Measurements from ENCODE around the gene SCAPER. TPM values are rescaled to one million over a fixed set of nuclear protein-coding genes. Genes with fewer than 3 reads are reported as not detected.
"Not testable (repeated sequence)": the region's sequence is repeated elsewhere in the genome, so short reads cannot be mapped to it uniquely, and the experiment has no call there.

Gene SCAPER
- total RNA-seq, 1 experiment from 2014 or later: 6.2 TPM

DNA sequence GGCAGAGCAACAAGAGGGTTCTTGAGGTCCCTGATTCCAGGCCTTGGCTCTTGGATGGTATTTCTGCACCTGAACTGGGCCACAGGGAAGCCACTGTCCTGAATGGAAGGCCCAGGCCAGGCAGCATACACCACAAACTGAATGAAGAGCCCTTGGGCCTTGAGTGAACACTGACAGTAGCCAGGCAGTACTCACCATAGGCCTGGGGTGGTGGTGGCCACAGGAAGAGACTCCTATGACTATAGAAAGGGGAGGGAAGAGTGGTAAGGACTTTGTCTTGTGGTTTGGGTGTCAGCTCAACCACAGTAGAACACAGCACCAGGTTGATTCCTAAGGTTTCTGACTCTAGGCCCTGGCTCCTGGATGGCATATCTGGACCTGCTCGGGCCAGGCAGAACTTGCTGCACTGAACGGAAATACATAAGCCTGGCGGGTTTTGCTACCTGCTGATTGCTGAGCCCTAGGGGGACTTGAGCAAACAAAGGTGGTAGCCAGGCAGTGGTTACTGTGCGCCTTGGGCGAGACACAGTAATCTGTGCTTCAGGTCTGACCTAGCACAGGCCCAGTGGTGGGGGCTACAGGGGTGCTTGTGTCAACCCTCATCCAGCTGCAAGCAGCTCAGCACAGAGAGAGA lies 327.1 kb downstream of the SCAPER start:
- DNase-seq (ENCODE audit: low read depth): peak; percentile 1

DNA sequence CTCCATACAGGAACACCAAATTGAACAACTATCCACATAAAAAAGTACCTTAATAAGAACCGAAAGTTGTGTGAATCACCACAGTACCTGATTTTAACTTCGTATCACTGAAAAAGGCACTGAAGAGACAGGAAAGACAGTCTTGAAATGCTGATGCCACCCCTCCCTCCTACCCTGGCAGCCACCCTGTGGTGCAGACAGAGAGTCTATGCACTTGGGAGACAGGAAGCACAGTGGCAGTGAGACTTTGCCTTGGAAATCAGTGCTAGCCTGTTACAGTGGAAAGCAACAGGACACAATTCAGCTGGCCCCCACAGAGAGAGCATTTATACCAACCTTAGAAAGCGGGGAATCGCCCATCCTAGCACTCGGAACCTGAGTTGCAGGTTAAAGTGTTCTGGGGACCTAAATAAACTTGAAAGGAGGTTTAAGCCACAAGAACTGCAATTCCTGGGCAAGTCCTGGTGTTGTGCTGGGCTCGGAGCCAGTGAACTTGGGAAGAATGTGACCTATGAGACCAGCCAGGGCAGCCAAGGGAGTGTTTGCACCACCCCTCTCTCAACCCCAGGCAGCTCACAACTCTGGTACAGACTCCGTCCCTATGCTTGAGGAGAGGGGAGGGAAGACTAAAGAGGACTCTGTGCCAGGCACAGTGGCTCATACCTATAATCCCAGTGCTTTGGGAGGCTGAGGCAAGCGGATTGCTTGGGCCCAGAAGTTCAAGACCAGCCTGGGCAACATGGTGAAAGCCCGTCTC lies 328.4 kb downstream of the SCAPER start:
- DNase-seq (ENCODE audit: low read depth): peak; percentile 18

DNA sequence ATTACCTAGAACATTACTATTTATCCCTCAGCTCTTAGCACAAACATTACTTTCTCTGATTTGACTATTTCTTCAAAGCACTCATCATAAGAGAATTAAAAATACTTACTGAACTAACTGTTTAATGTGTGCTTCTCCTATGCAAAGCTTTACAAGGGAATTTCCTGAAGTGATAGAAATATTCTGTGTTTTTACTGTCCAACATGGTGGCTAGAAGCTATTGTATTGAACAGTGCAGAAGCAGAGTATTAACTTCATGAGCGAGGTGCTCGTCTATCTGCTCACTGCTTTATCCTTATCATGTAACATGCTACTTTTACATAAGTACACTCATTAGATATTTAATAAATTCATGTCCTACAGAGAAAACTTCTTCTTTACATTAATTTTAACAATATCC lies 329.5 kb downstream of the SCAPER start:
- DNase-seq (ENCODE audit: low read depth): no peak

DNA sequence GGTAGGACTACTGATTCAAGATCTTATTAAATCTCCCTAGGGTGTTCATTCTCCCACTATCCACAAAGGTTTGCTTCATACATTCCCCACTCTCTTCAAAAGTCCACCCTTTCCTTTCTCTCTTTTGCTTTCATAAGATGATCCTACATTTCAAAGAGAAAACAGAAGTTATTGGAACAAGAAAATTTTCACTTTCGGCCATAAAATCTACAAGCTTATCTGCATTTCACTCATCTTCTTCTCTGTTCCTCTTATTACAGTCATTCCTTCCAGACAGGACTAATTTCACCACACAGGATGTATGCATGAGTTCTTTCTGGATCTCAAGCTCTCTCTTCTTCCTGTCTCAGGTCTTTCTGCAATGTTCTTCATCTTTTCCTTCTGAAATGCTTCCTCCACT lies 329.9 kb downstream of the SCAPER start:
- DNase-seq (ENCODE audit: low read depth): peak; percentile 13

DNA sequence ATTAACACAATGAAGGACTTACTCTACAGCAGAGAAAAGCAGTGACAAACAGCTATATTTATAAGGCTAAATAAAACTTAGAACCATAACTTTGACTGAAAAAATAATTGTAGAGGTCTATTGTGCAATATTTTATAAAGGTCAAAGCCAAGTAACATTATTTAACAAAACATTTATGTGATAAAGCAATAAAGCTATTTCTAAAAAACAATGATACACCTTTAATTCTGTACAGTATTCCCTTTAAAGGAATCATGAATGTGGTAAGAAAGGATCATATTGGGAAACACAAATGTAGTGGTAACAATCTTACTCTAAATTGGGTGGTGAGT lies 332.2 kb downstream of the SCAPER start:
- DNase-seq (ENCODE audit: low read depth): no peak

DNA sequence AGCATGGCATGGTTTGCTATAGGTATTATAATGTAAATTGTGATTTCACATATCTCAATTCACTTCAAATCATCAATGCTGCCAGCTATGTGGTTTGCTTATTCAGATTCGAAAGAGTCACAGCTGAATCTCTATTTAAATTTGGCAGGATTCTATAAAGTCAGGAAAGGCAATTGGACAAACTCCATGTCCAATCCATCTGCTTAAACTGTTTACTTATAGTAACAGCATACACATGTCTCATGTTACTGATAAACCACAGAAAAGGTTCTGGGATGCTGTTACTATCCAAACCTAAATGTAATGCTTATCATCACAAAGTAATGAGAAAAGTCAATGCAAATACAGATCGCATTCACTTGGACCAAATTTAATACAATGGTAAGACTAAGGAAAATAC lies 338.9 kb downstream of the SCAPER start:
- DNase-seq (ENCODE audit: low read depth): no peak

DNA sequence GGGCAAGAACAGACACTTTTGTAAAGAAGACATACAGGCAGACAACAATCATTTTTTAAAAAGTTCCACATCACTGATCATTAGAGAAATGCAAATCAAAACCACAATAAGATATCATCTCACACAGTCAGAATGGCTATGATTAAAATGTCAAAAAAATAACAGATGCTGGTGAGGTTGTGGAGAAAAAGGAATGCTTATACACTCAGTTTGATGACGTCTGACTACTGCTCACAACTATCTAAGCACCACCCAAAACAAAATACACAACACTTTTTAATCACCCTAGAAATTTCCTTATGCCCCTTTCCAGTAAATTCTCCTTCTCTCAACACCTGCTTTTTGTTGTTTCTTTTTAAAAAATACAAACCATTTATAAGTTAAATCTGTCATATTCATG lies 339.8 kb downstream of the SCAPER start:
- DNase-seq (ENCODE audit: low read depth): no peak

DNA sequence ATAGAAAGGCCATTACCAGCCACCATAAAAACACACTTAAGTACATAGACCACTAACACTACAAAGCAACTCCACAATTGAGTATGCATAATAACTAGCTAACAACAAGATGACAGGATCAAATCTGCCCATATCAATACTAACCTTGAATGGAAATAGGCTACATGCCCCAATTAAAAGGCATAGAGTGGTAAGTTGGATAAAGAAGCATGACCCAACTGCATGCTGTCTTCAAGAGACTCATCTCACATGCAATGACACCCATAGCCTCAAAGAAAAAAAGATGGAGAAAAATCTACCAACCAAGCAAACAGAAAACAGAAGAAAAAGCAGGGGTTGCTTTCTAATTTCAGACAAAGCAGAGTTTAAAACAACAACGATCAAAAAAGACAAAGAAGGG lies 349.9 kb downstream of the SCAPER start:
- DNase-seq (ENCODE audit: low read depth): no peak

DNA sequence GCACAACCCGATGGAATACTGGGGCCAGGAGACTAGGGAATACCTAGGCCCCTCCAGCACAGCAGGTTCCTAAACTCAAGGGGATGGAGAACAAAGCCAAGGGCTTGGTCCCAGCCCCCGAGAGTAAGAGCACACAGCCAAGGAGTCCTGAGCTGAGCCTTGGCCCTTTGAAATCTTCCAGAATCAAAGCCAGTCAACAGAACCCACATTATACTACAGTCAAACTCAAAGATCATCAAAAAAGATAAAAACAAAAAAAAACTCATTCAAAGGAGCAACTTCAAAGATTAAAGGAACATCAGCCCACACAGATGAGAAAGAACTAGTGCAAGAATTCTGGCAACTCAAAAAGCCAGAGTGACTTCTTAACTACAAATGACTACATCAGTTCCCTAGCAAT lies 351.6 kb downstream of the SCAPER start:
- DNase-seq (ENCODE audit: low read depth): no peak

DNA sequence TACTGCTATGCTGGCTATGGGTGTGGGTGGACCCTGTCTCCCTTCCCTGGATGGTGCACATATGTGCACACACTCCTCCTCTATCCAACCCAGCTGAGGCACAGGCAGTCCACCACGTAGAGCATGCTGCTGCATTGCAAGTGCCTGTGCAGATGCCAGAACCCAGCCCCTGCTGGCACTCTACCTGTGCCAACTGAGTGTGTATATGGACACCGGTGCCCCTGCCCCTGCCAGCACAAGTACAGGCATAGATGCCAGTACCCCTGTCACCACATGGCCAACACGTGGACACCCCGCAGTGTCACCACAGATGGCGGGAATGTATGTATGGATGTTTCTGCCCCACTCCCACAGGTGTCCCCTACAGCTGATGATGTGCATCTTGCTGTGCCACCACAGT lies 352.0 kb downstream of the SCAPER start:
- no peak for DNase-seq (ENCODE audit: low read depth)

DNA sequence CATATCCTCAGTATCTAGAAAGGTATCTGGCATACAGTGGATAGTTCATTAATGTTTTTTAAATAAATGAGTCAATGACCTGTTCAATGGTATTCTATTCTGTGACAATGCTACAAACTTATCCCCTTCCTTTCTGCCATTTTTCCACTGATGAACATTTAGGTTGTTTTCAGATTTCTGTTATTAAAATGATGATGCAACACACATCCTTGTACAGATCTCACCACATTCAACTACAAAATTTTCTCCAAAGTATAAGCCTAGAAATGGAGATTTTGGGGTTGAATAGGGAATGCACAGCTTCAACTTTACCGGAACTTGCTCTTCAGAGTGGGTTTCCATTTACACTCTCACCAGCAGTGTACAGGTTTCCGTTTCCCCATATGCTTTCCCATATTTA lies 358.3 kb downstream of the SCAPER start:
- DNase-seq (ENCODE audit: low read depth): no peak

DNA sequence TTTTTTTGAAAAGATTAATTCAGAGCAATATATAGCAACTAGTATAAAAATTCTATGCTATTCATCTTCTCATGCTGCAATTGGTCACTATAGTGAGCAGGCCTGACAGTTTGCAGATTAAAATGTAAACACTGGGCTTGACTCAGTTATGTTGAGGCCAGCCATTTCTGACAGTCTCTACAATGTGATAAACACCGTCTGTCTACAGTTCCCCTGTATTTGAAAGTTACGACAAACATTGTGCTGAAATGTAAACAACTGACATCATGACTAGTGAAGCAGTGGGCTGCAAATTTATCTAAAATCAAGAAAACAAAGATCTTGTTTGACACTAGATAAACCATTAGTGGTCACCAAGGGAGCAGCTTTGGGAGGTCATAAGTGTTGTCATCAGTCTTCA lies 371.1 kb downstream of the SCAPER start:
- DNase-seq (ENCODE audit: low read depth): no peak

DNA sequence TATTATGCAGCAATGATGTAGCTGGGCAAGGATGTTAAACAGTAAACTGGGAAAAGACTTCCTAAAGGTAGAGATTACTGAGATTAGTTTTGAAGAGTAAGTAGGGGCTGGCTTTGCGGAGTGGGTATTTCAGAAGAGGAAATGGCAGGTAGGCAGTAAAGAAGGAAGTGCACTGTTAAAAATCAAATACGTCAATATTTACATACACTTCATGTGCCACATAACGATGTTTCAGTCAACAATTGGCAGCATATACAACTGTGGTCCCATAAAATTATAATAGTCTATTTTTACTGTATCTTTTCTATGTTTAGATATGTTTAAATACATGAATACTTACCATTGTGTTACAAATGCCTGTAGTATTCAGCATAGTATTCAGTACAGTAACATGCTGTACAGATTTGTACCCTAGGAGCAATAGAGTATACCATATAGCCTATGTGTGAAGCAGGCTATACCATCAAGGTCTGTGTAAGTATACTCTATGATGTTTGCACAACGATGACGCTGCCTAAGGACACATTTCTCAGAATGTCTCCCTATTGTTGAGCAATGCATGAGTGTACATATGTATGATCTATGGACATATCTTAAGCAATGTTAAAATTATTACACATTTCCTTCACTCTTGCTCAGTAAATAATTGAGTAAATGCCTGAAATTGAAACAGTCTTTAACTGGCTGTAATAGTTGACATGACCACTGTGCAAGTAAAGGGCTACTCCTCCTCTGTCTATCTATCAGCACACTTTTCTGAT lies 371.9 kb downstream of the SCAPER start:
- no peak for DNase-seq (ENCODE audit: low read depth)

DNA sequence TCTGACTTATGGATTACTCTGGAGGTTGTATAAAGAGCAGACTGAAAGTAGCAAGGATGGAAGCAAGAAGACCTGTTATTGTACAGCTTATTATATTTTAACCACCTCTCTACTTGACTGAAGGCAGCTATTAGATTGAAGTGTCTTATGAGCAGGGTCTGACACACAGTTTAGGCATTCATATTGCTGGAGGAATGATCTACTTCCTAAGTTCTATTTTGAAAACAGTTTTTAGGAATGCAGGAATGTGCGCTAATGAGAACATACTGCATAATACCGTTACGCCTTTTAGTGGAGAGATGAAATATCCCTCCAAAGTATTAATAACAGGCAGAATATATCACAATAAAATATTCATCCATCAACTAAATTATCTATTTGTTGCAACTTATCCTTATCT lies 375.2 kb downstream of the SCAPER start:
- no peak for DNase-seq (ENCODE audit: low read depth)

DNA sequence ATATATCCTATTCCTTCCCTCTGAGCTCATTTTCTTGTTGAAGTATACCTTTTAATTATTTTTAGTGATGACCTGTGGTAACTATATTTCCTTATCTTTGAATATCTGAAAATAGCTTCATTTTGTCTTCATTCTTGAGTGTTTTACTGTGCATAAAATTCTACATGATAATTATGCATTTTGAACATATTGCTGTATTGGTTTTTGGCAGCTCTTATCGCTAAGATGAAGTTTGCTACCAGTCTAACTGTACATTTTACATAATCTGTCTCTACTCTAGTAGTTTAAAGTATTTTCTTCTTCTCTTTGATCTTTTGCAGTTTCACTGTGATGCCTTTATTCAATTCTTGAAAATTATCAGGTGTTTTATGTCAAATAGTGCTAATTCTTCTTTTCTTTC lies 379.0 kb downstream of the SCAPER start:
- DNase-seq (ENCODE audit: low read depth): no peak

DNA sequence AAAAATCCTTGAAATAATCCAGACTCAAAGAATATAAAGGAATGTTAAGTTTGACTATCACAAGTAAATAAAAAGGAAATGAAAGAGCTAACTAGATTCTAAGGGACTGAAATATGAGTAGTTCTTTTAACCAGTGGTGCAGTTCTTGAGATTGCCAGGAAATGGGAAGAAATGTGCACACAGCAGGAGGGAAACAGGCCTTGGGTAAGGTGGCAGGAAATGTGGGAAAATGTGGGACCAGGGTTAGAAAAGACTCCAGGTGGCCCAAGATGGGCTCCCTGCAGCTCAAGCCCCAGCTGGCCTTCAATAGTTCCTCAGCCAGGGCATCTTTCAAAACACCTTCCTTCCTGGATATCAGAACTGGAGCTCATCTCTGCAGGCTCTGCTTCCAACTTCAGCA lies 387.2 kb downstream of the SCAPER start:
- peak; percentile 54 for DNase-seq (ENCODE audit: low read depth)

DNA sequence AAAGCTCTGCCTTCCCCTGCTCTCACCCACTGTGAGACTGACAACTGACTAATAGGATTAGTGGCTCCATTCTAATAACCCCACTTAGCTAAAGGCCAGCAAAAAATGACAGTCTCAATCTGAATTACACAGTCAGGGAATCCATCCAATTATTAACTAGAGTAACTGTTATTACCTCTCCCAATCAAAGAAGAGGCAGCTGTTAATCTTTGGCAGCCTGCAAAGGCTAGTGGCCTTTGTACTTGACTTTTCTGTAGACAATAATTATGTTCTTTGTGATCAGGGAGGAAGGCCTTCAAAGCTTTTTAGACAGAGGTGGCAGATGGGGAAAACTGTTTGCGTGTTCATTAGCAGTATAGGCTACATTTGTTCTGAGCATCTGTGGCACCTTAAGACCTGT lies 390.9 kb downstream of the SCAPER start:
- no peak for DNase-seq (ENCODE audit: low read depth)

DNA sequence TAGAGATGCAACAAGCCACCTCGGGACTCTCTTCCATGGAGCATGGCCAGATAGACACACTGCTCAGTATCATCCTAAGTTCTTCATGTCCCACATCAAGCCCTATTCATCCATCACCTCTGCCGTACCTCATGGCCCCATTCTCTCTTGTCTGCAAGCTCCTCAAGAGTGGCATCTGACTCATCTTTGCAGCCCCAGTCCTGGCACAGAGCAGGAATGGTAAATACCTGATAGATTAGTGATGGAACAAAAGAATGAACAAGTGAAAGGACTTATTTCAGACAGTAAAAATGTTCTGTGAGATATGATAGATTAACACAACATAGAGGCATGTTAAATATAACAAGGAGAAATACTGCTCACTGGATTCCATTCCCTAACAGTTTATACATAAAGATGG lies 392.2 kb downstream of the SCAPER start:
- peak; percentile 8 for DNase-seq (ENCODE audit: low read depth)

DNA sequence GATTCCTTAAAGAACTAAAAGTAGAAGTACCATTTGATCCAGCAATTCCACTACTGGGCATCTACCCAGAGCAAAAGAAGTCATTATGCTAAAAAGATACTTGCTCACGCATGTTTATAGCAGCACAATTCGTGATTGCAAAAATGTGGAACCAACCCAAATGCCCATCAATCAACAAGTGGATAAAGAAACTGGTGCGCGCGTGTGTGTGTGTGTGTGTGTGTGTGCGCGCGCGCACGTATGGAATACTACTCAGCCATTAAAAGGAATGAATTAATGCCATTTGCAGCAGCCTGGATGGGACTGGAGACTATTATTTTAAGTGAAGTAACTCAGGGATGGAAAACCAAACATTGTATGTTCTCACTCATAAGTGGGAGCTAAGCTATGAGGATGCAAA lies 394.5 kb downstream of the SCAPER start:
- not testable (repeated sequence) for DNase-seq (ENCODE audit: low read depth)

DNA sequence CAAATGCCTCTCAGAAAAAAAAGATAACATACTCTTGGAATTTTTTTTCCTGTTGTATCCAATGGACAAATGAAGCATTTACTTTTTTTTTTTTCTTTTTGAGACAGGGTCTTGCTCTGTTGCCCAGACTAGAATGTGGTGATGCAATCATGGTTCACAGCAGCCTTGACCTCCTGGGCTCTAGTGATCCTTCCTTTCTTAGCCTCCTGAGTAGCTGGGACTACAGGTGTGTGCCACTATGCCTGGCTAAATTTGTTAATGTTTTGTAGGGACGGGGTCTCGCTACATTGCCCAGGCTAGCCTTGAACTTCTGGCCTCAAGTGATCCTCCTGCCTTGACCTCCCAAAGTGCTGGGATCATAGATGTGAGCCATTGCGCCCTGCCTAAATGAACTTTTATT lies 401.3 kb downstream of the SCAPER start:
- no peak for DNase-seq (ENCODE audit: low read depth)

DNA sequence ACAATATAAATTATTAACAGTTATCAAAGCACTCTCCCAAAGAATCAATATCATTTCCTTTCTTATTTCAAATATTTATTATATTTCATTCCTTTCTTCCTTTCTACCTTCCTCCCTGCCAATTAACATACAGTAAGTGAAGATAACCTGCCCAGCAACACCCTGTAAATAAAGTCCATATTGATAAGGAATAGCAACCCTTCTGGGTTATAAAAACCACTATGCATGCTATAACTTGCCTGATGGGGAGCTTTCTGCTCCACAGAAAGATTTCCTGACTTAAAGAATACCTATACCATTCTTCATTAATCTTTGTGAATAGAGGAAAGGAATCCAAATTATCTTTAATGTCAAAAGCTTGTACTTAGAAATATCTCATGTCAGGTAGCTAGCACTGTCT lies 402.0 kb downstream of the SCAPER start:
- no peak for DNase-seq (ENCODE audit: low read depth)

DNA sequence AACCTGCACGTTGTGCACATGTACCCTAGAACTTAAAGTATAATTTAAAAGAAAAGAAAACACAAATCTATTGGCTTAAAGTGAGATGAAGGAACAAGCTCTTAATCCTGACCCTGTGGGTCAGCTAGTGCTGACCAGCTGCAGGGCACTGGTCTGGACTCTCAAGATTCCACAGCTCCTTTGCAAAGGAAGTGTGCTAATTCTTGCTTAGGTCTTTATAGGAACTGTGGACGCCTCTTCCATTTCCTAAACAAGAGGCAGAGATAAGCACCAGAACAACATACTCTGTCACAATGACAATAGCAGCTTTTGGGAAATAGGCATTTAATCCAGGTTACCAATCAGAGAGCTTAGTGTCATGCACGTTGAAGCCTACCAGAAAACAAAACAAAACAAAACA lies 402.5 kb downstream of the SCAPER start:
- DNase-seq (ENCODE audit: low read depth): no peak

DNA sequence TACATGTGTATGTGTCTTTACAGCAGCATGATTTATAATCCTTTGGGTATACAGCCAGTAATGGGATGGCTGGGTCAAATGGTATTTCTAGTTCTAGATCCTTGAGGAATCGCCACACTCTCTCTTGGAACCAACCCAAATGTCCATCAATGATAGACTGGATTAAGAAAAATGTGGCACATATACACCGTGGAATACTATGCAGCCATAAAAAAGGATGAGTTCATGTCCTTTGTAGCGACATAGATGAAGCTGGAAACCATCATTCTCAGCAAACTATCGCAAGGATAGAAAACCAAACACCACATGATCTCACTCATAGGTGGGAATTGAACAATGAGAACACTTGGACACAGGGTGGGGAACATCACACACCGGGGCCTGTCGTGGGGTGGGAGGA lies 403.0 kb downstream of the SCAPER start:
- DNase-seq (ENCODE audit: low read depth): not testable (repeated sequence)

All from HT1080 (cell line).